ENCODE measurements around the gene TGFBR2. TPM values are rescaled to one million over a fixed set of nuclear protein-coding genes. Genes with fewer than 3 reads are reported as not detected.

Gene TGFBR2
- total RNA-seq, 1 donor from 2014 or later: 72.1 TPM

DNA sequence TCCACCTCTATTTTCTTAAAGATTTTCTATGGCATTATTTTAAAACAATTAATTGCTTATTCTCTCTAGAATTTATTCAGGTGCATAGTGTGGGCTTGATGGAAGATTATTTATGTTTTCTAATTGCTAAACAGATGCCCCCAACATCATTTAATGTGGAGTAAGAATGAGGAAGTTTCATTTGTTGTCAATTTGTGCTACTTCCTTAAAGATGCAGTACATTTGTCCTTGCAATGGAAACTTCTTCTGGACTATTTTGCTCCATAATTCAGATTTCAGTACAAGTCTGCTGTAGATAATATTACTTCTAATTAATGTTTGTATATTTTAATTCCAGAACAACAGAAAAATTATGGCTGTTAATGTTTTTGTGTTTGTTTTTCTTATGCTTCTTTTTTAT, 104.8 kb downstream of the TGFBR2 start:
- TF ChIP-seq, protein P1, sequence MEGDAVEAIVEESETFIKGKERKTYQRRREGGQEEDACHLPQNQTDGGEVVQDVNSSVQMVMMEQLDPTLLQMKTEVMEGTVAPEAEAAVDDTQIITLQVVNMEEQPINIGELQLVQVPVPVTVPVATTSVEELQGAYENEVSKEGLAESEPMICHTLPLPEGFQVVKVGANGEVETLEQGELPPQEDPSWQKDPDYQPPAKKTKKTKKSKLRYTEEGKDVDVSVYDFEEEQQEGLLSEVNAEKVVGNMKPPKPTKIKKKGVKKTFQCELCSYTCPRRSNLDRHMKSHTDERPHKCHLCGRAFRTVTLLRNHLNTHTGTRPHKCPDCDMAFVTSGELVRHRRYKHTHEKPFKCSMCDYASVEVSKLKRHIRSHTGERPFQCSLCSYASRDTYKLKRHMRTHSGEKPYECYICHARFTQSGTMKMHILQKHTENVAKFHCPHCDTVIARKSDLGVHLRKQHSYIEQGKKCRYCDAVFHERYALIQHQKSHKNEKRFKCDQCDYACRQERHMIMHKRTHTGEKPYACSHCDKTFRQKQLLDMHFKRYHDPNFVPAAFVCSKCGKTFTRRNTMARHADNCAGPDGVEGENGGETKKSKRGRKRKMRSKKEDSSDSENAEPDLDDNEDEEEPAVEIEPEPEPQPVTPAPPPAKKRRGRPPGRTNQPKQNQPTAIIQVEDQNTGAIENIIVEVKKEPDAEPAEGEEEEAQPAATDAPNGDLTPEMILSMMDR (IDR thresholded peaks at IDR 0.05): no peak
- Mint-ChIP-seq H3K9me3 (ENCODE audit: unreplicated experiment) (peaks cover 17% of the 10 kb centered on the region), H3K27ac (ENCODE audit: unreplicated experiment) (no peak overlapping the region), H3K36me3 (ENCODE audit: unreplicated experiment) (peaks cover 7% of the 10 kb centered on the region), H3K27me3 (ENCODE audit: unreplicated experiment) (no peaks in the 10 kb centered on the region), H3K4me3 (ENCODE audit: unreplicated experiment) (no peak overlapping the region), H3K4me1 (ENCODE audit: unreplicated experiment) (no peaks in the 10 kb centered on the region)
- no peak for DNase-seq (ENCODE audit: extremely low spot score, unreplicated experiment)

DNA sequence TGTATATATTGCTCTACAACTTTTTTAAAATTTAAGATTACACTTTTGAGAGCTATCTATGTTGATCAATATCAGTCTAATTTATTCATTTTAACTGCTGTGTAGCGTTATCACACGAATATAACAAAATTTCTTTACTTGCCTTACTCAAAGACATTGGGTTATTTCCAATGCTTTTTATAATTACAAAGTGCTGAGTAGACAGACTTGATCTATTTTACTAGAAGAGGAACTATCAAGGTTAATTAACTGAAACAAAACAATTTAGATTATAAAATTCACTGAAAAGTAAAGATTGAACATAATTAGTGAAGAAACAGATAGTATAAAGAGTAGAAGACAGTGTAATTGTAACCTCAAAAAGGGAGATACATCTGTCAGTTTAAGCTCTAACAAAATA, 105.5 kb downstream of the TGFBR2 start:
- H3K4me3 Mint-ChIP-seq (ENCODE audit: unreplicated experiment): no peak overlapping the region
- no peak for DNase-seq (ENCODE audit: extremely low spot score, unreplicated experiment)
- peaks cover 7% of the 10 kb centered on the region for H3K36me3 Mint-ChIP-seq (ENCODE audit: unreplicated experiment)
- H3K27ac Mint-ChIP-seq (ENCODE audit: unreplicated experiment): no peak overlapping the region
- H3K27me3 Mint-ChIP-seq (ENCODE audit: unreplicated experiment): no peaks in the 10 kb centered on the region
- TF ChIP-seq, protein P1 (IDR thresholded peaks at IDR 0.05): no peak
- peaks cover 13% of the 10 kb centered on the region for H3K9me3 Mint-ChIP-seq (ENCODE audit: unreplicated experiment)
- H3K4me1 Mint-ChIP-seq (ENCODE audit: unreplicated experiment): no peaks in the 10 kb centered on the region

DNA sequence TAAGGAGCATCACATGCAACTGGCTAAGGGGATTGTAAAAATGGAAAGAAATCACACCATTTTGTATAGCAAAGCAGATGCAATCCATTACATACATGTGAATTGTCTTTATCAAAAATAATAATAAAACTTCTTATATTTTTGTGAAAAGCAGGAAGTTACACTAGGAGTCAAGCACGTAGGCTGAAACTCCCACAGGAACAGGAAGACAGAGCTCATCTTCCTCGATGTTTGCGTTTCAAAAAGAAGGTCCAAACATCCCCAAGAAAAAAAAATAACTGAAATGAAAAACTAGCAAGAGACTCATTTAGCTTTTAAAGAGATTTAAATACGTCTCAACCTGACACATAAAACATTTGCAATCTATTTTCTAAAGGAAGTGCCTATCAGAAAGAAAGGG, 106.6 kb downstream of the TGFBR2 start:
- Mint-ChIP-seq H3K9me3 (ENCODE audit: unreplicated experiment) (peaks cover 9% of the 10 kb centered on the region), H3K4me3 (ENCODE audit: unreplicated experiment) (no peak overlapping the region), H3K4me1 (ENCODE audit: unreplicated experiment) (no peaks in the 10 kb centered on the region), H3K27ac (ENCODE audit: unreplicated experiment) (no peak overlapping the region), H3K27me3 (ENCODE audit: unreplicated experiment) (no peaks in the 10 kb centered on the region), H3K36me3 (ENCODE audit: unreplicated experiment) (peaks cover 7% of the 10 kb centered on the region)
- TF ChIP-seq, protein P1 (IDR thresholded peaks at IDR 0.05): no peak
- no peak for DNase-seq (ENCODE audit: extremely low spot score, unreplicated experiment)

DNA sequence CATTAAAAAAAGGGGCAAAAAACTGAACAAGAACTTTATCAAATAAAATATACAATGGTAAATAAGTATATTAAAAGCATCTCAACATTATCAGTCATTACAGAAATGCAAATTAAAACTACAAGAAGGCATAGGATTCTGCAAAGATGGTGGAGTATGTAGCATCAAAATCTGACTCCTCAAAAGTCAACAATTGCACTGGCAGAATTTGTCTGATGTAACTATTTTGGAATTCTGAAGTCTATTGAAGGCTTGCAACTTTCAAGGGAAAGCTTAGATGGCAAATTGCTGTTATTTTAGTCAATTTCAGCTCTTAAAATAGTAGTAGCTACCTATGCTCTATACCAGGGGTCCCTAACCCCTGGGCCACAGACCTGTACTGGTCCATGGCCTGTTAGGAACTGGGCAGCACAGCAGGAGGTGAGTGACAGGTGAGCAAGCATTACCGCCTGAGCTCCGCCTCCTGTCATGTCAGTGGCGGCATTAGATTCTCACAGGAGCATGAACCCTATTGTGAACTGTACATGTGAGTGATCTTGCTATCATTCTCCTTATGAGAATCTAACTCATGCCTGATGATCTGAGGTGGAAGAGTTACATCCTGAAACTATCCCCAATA, 107.6 kb downstream of the TGFBR2 start:
- peaks cover 7% of the 10 kb centered on the region for H3K36me3 Mint-ChIP-seq (ENCODE audit: unreplicated experiment)
- H3K27me3 Mint-ChIP-seq (ENCODE audit: unreplicated experiment): no peaks in the 10 kb centered on the region
- no peak overlapping the region for H3K4me3 Mint-ChIP-seq (ENCODE audit: unreplicated experiment)
- peaks cover 9% of the 10 kb centered on the region for H3K9me3 Mint-ChIP-seq (ENCODE audit: unreplicated experiment)
- no peak for DNase-seq (ENCODE audit: extremely low spot score, unreplicated experiment)
- TF ChIP-seq, protein P1 (IDR thresholded peaks at IDR 0.05): no peak
- no peaks in the 10 kb centered on the region for H3K4me1 Mint-ChIP-seq (ENCODE audit: unreplicated experiment)
- H3K27ac Mint-ChIP-seq (ENCODE audit: unreplicated experiment): no peak overlapping the region

DNA sequence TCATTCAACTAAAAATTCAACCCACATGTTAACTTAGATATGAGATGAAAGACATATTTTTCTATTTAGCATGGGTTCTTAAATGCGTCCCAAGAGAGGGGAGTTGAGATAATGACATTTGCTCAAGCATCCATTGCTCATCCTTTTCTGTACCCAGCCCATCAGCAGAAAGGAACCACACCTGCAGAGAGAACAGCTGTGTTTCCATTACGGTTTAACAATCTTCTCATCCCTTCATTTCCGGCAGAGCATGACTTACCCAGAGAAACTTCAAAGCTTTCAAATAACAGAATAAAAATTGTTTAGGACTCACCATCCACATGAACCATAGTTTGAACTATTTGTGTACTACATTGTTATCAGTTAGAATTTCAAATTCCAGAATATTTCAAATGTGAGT, 113.1 kb downstream of the TGFBR2 start:
- peaks cover 11% of the 10 kb centered on the region for H3K9me3 Mint-ChIP-seq (ENCODE audit: unreplicated experiment)
- peaks cover 25% of the 10 kb centered on the region for H3K4me1 Mint-ChIP-seq (ENCODE audit: unreplicated experiment)
- H3K4me3 Mint-ChIP-seq (ENCODE audit: unreplicated experiment): no peak overlapping the region
- DNase-seq (ENCODE audit: extremely low spot score, unreplicated experiment): no peak
- H3K36me3 Mint-ChIP-seq (ENCODE audit: unreplicated experiment): peaks cover 7% of the 10 kb centered on the region
- no peak overlapping the region for H3K27ac Mint-ChIP-seq (ENCODE audit: unreplicated experiment)
- TF ChIP-seq, protein P1 (IDR thresholded peaks at IDR 0.05): no peak
- no peaks in the 10 kb centered on the region for H3K27me3 Mint-ChIP-seq (ENCODE audit: unreplicated experiment)
